ENCODE results near the gene GMPS.
"Not testable (repeated sequence)": the region's sequence is repeated elsewhere in the genome, so short reads cannot be mapped to it uniquely, and the experiment has no call there.

The GMPS gene

DNA sequence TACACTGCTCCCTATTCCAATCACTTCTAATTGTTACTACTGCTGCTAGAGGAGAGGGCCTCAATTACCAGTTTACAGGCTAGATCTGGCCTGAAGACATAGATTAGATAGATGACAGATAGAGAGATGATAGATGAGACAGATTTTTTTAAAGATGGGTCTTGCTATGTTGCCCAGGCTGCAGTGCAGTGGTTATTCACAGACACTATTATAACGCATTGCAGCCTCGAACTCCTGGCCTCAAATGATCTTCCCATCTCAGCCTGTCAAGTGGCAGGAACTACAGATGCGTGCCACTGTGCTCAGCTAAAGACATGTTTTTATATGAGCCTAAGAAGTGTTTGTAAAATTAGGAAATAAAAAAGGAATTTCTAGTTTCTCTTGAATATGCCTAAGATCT lies 22.5 kb upstream of the GMPS start:
- no peak for DNase-seq
- Histone ChIP-seq H3K4me3 (no peak overlapping the region), H3K36me3 (peaks cover 0 to 9% (median 7%) of the 10 kb centered on the region in 3 donors), H3K27me3 (no peaks in the 10 kb centered on the region), H3K4me1 (peaks cover 0 to 91% (median 51%) of the 10 kb centered on the region in 4 donors), H3K27ac (no peak overlapping the region), H3K9me3 (no peaks in the 10 kb centered on the region)
- intact Hi-C loops (cut with DNase I; ENCODE audit: low total_unique reads) = no loop called here
- TF ChIP-seq, protein P1, sequence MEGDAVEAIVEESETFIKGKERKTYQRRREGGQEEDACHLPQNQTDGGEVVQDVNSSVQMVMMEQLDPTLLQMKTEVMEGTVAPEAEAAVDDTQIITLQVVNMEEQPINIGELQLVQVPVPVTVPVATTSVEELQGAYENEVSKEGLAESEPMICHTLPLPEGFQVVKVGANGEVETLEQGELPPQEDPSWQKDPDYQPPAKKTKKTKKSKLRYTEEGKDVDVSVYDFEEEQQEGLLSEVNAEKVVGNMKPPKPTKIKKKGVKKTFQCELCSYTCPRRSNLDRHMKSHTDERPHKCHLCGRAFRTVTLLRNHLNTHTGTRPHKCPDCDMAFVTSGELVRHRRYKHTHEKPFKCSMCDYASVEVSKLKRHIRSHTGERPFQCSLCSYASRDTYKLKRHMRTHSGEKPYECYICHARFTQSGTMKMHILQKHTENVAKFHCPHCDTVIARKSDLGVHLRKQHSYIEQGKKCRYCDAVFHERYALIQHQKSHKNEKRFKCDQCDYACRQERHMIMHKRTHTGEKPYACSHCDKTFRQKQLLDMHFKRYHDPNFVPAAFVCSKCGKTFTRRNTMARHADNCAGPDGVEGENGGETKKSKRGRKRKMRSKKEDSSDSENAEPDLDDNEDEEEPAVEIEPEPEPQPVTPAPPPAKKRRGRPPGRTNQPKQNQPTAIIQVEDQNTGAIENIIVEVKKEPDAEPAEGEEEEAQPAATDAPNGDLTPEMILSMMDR (IDR thresholded peaks at IDR 0.05) = no peak

DNA sequence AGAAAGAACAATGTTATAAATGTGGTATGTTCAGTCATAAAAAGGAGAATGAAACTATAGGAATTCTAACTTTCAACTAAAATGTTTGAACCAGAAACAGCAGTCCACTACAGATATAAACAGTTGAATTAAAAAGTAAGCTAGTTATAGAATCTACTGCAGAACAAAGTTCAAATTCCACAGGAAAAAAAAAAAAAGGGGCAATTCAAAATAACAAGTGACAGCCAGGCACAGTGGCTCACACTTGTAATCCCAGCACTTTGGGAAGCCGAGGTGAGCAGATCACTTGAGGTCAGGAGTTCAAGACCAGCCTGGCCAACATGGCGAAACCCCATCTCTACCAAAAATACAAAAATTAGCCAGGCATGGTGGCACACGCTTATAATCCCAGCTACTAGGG lies 21.0 kb upstream of the GMPS start:
- H3K4me1 ChIP-seq = peaks cover 0 to 85% (median 55%) of the 10 kb centered on the region in 4 donors
- H3K4me3 ChIP-seq; DNase-seq; H3K36me3 ChIP-seq; H3K27me3 ChIP-seq; H3K27ac ChIP-seq; intact Hi-C loops (cut with DNase I; ENCODE audit: low total_unique reads); H3K9me3 ChIP-seq: not testable (repeated sequence)

DNA sequence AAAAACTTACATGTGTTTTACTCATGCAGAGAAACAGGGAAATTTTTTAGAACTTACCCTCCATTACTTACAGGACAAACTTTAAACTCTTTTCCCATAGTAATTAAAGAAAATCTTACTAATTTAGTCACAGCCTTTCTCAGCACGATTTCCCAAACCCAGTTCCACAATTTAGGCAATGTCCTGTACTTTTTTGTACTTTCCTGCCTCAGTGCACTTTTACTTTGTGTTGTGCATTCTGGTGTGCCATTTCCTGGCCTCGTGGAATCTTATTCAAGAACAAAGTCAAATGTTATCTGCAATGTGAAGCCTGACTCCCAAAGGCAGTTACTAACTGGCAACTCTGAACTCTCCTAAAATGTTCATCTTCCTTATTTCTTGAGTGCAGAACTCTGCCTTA lies 18.1 kb upstream of the GMPS start:
- intact Hi-C loops (cut with DNase I; ENCODE audit: low total_unique reads) = no loop called here
- Histone ChIP-seq H3K27ac (peak overlapping the region in 1 of 2 donors; percentile 93), H3K4me3 (peak overlapping the region; percentile 90 to 99), H3K4me1 (peaks cover 0 to 61% (median 45%) of the 10 kb centered on the region in 4 donors), H3K9me3 (no peaks in the 10 kb centered on the region), H3K27me3 (no peaks in the 10 kb centered on the region), H3K36me3 (peaks cover 0 to 9% (median 7%) of the 10 kb centered on the region in 3 donors)
- no peak for DNase-seq
- TF ChIP-seq, protein P1 (IDR thresholded peaks at IDR 0.05) = no peak

DNA sequence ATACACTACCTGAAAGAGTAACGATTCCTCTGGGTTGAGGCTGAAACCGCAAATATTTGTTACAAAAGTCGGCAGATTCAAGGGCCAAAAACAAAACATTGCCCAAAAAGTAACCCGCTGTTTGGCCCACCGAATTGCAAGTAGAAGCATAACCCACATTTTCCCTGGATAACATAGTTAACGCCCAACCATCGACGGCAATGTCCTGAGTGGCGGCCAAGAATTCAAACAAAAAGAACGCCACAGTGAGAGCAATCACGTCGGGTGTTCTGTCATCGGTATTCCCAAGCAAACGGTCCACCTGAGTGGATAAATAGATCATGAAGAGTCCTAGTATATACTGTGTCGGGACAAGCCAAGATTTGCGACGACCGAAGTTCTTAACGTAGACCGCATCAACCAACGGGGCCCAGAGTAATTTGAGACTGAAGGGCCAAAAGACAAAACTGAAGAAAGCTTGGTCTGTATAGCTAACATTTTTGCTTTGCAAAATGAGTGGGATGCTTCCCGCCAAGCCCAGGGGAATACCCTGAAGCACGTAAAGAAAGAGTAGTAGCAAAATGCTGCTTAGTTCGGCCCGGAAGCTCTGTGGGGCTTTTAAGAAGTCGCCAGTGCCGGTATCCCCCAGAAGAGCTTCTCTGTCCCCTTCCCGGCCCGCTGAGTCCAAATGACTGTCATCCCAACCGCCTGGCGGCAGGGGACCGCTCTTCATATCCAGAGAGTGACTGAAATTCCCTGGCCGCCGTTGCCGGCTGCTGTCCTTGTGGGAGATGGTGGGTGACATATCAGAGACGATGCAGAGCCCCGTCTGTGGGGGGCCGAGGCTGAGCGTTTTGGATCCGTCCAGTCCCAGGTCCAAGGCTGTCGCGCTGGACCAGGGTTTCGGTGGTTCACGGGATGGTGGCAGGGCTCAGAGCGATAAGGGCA lies 17.0 kb upstream of the GMPS start:
- peak in 1 of 2 donors; percentile 37 for DNase-seq
- intact Hi-C loops (cut with DNase I; ENCODE audit: low total_unique reads) = no loop called here
- Histone ChIP-seq H3K36me3 (peaks cover 0 to 5% (median 0%) of the 10 kb centered on the region in 3 donors), H3K27ac (peak overlapping the region; percentile 93 to 95), H3K9me3 (no peaks in the 10 kb centered on the region), H3K4me1 (peaks cover 0 to 51% (median 43%) of the 10 kb centered on the region in 4 donors), H3K4me3 (peak overlapping the region; percentile 90 to 99), H3K27me3 (no peaks in the 10 kb centered on the region)
- TF ChIP-seq, protein P1 (IDR thresholded peaks at IDR 0.05) = no peak

DNA sequence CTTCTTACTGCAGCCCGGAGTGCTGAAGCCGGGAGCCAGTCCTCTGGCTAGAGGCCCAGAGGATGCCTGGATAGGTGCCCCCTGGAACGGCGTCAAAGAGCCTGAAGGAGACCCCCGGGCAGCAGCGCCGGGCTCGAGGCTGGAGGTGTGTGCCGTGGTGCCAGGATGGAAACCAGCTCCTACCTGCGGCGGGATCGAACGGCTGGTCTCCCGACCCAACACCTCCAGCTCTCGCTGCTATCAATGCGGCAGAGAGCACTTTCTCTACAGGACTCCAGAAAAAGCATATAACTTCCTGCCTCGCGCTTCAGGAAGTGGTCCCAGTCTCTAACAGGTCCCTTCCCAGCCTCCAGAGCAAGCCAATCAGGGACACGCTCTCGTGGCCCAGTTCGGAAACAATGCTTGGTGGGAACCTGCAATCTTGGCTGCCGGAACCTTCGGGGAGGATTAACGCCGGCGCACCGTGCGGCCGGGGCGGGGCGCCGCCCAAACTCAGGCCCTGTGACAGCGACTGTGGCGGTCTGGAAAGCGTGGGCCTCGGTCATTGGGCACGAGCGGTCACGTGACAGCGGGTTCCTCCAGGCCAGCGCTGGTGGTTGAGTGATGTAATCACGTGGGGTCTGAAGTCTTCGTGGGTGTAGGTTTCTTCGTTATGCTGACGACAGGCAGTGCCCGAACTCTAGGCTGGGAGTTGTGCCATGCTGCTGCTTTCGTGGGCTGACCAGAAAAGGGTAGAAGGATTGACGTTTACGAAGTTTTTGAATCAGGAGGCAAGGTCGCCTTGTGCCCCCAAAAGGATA lies 16.1 kb upstream of the GMPS start, which contains the start of gene SLC33A1:
Gene SLC33A1 (minus strand): TSS at position 287 of the 800 bp plus-strand sequence. CDS start 430 bp downstream, outside the sequence.
- peaks cover 0 to 46% (median 38%) of the 10 kb centered on the region in 4 donors for H3K4me1 ChIP-seq
- TF ChIP-seq, protein P1 (IDR thresholded peaks at IDR 0.05) = peak in 1 of 2 experiments; percentile 5
- peak within 1 kb of the TSS; percentile 93 to 95 for H3K27ac ChIP-seq
- H3K9me3 ChIP-seq = no peaks in the 10 kb centered on the region
- peak; percentile 99 to 100 for DNase-seq
- H3K27me3 ChIP-seq = no peaks in the 10 kb centered on the region
- intact Hi-C loops (cut with DNase I; ENCODE audit: low total_unique reads) = no loop called here
- no peaks in the 10 kb centered on the region for H3K36me3 ChIP-seq
- H3K4me3 ChIP-seq = peak within 1 kb of the TSS; percentile 90 to 99

Data from tibial artery (tissue), 4 donors.